Peyer's patch (tissue), 4 donors: ENCODE measurements around the gene ALPI.

Source experiments
- POLR2A ChIP-seq, 2 donors: fragments of 450-650 bp; IDR thresholded peaks; one replicate each; pipeline ENCODE4 v1.5.1; 2017; ENCODE audit warnings: antibody characterized with exemption in 2 of 2, mild to moderate bottlenecking in 2 of 2, moderate library complexity in 2 of 2
- TF ChIP-seq, protein P1 (sequence below), 6 experiments: fragments of 450-650 bp in 4 of 6; fragments of 200-600 bp in 2 of 6; sonication (generic) in 1 of 6; IDR thresholded peaks; one replicate each; pipeline ENCODE4 v1.5.1; 2017 to 2019; ENCODE audit warnings: antibody characterized with exemption in 6 of 6, mild to moderate bottlenecking in 3 of 6, moderate library complexity in 1 of 6

- TF ChIP-seq, protein P1, sequence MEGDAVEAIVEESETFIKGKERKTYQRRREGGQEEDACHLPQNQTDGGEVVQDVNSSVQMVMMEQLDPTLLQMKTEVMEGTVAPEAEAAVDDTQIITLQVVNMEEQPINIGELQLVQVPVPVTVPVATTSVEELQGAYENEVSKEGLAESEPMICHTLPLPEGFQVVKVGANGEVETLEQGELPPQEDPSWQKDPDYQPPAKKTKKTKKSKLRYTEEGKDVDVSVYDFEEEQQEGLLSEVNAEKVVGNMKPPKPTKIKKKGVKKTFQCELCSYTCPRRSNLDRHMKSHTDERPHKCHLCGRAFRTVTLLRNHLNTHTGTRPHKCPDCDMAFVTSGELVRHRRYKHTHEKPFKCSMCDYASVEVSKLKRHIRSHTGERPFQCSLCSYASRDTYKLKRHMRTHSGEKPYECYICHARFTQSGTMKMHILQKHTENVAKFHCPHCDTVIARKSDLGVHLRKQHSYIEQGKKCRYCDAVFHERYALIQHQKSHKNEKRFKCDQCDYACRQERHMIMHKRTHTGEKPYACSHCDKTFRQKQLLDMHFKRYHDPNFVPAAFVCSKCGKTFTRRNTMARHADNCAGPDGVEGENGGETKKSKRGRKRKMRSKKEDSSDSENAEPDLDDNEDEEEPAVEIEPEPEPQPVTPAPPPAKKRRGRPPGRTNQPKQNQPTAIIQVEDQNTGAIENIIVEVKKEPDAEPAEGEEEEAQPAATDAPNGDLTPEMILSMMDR (IDR thresholded peaks at IDR 0.05), result no peak
- TF ChIP-seq POLR2A (IDR thresholded peaks at IDR 0.05), result no peak
Observed at GRCh38 chr2:232494542-232494941, 38.6 kb downstream of the ALPI start.
